ENCODE measurements around the gene MYLK. TPM values are rescaled to one million over a fixed set of nuclear protein-coding genes. Genes with fewer than 3 reads are reported as not detected.
A peak's percentile ranks its signal among the peaks of the same experiment; 100 is the strongest.

Gene MYLK
- total RNA-seq, 1 donor from 2014 or later, result 4.3 TPM

- Mint-ChIP-seq H3K36me3 (ENCODE audit: unreplicated experiment) (peaks cover 5% of the 10 kb centered on the region), H3K4me1 (ENCODE audit: low read depth, unreplicated experiment) (peaks cover 2% of the 10 kb centered on the region), H3K27ac (ENCODE audit: unreplicated experiment) (no peak overlapping the region), H3K4me3 (ENCODE audit: unreplicated experiment) (no peak overlapping the region), H3K27me3 (ENCODE audit: unreplicated experiment) (peaks cover 4% of the 10 kb centered on the region), H3K9me3 (ENCODE audit: unreplicated experiment) (no peaks in the 10 kb centered on the region)
- no peak for DNase-seq
- no peak for TF ChIP-seq CTCF (IDR thresholded peaks at IDR 0.05; ENCODE audit: partially characterized antibody, unreplicated experiment)
Measured at GRCh38 chr3:123732447-123732846, 151.7 kb downstream of the MYLK start.

- no peak for DNase-seq
- Mint-ChIP-seq H3K27ac (ENCODE audit: unreplicated experiment) (no peak overlapping the region), H3K4me1 (ENCODE audit: low read depth, unreplicated experiment) (peaks cover 2% of the 10 kb centered on the region), H3K27me3 (ENCODE audit: unreplicated experiment) (peaks cover 2% of the 10 kb centered on the region), H3K36me3 (ENCODE audit: unreplicated experiment) (no peaks in the 10 kb centered on the region), H3K4me3 (ENCODE audit: unreplicated experiment) (no peak overlapping the region), H3K9me3 (ENCODE audit: unreplicated experiment) (no peaks in the 10 kb centered on the region)
- TF ChIP-seq CTCF (IDR thresholded peaks at IDR 0.05; ENCODE audit: partially characterized antibody, unreplicated experiment), result no peak
Measured at GRCh38 chr3:123730829-123731228, 153.3 kb downstream of the MYLK start.

GRCh38 chr3:123728991-123729390, 155.1 kb downstream of the MYLK start:
- no peaks in the 10 kb centered on the region for H3K4me1 Mint-ChIP-seq (ENCODE audit: low read depth, unreplicated experiment)
- no peak overlapping the region for H3K4me3 Mint-ChIP-seq (ENCODE audit: unreplicated experiment)
- no peak for DNase-seq
- H3K27me3 Mint-ChIP-seq (ENCODE audit: unreplicated experiment), result peaks cover 4% of the 10 kb centered on the region
- no peak overlapping the region for H3K27ac Mint-ChIP-seq (ENCODE audit: unreplicated experiment)
- H3K9me3 Mint-ChIP-seq (ENCODE audit: unreplicated experiment), result no peaks in the 10 kb centered on the region
- no peaks in the 10 kb centered on the region for H3K36me3 Mint-ChIP-seq (ENCODE audit: unreplicated experiment)
- no peak for TF ChIP-seq CTCF (IDR thresholded peaks at IDR 0.05; ENCODE audit: partially characterized antibody, unreplicated experiment)

- TF ChIP-seq CTCF (IDR thresholded peaks at IDR 0.05; ENCODE audit: partially characterized antibody, unreplicated experiment), result no peak
- no peak overlapping the region for H3K4me3 Mint-ChIP-seq (ENCODE audit: unreplicated experiment)
- no peak for DNase-seq
- peaks cover 3% of the 10 kb centered on the region for H3K4me1 Mint-ChIP-seq (ENCODE audit: low read depth, unreplicated experiment)
- no peaks in the 10 kb centered on the region for H3K9me3 Mint-ChIP-seq (ENCODE audit: unreplicated experiment)
- peaks cover 3% of the 10 kb centered on the region for H3K27me3 Mint-ChIP-seq (ENCODE audit: unreplicated experiment)
- H3K27ac Mint-ChIP-seq (ENCODE audit: unreplicated experiment), result no peak overlapping the region
- no peaks in the 10 kb centered on the region for H3K36me3 Mint-ChIP-seq (ENCODE audit: unreplicated experiment)
Measured at GRCh38 chr3:123728014-123728413, 156.1 kb downstream of the MYLK start.

- H3K9me3 Mint-ChIP-seq (ENCODE audit: unreplicated experiment), result no peaks in the 10 kb centered on the region
- no peak overlapping the region for H3K4me3 Mint-ChIP-seq (ENCODE audit: unreplicated experiment)
- no peaks in the 10 kb centered on the region for H3K36me3 Mint-ChIP-seq (ENCODE audit: unreplicated experiment)
- peaks cover 3% of the 10 kb centered on the region for H3K4me1 Mint-ChIP-seq (ENCODE audit: low read depth, unreplicated experiment)
- no peak overlapping the region for H3K27ac Mint-ChIP-seq (ENCODE audit: unreplicated experiment)
- DNase-seq, result no peak
- H3K27me3 Mint-ChIP-seq (ENCODE audit: unreplicated experiment), result peaks cover 2% of the 10 kb centered on the region
- TF ChIP-seq CTCF (IDR thresholded peaks at IDR 0.05; ENCODE audit: partially characterized antibody, unreplicated experiment), result peak; percentile 52
Measured at GRCh38 chr3:123725652-123726400, 158.3 kb downstream of the MYLK start.
